Parathyroid adenoma (tissue), 2 donors: ENCODE results near the gene ALG2.

ENCODE experiments used
- H2AFZ ChIP-seq: fragments of 300-600 bp; sonication (generic); one replicate; pipeline ENCODE4 v1.7.0; 2017; ENCODE audit warnings: antibody characterized with exemption, mild to moderate bottlenecking
- H3K27ac ChIP-seq: fragments of 300-600 bp; sonication (generic); one replicate; pipeline ENCODE4 v1.7.0; 2017
- H3K27me3 ChIP-seq: fragments of 300-600 bp; sonication (generic); one replicate; pipeline ENCODE4 v1.7.0; 2017; ENCODE audit warnings: low read length; ENCODE audit not compliant: control insufficient read depth, insufficient read depth
- H3K36me3 ChIP-seq: fragments of 300-600 bp; sonication (generic); one replicate; pipeline ENCODE4 v1.7.0; 2017; ENCODE audit warnings: low read length; ENCODE audit not compliant: control insufficient read depth, insufficient read depth
- H3K4me1 ChIP-seq: fragments of 300-600 bp; sonication (generic); one replicate; pipeline ENCODE4 v1.7.0; 2017; ENCODE audit warnings: control low read depth
- H3K4me2 ChIP-seq: fragments of 300-600 bp; sonication (generic); one replicate; pipeline ENCODE4 v1.7.0; 2017; ENCODE audit warnings: low read length
- H3K4me3 ChIP-seq: fragments of 300-600 bp; sonication (generic); one replicate; pipeline ENCODE4 v1.7.0; 2017; ENCODE audit warnings: low read depth, low read length
- H3K79me2 ChIP-seq: fragments of 300-600 bp; sonication (generic); one replicate; pipeline ENCODE4 v1.7.0; 2017; ENCODE audit warnings: control low read depth
- H3K9ac ChIP-seq: fragments of 300-600 bp; sonication (generic); one replicate; pipeline ENCODE4 v1.7.0; 2017; ENCODE audit warnings: mild to moderate bottlenecking
- H3K9me3 ChIP-seq: fragments of 300-600 bp; sonication (generic); one replicate; pipeline ENCODE4 v1.7.0; 2017; ENCODE audit warnings: low read length; ENCODE audit not compliant: control insufficient read depth
- CTCF ChIP-seq: fragments of 300-600 bp; sonication (generic); IDR thresholded peaks from one replicate; pipeline ENCODE4 v1.7.0; 2017; ENCODE audit warnings: antibody characterized with exemption, mild to moderate bottlenecking
- donor health status: primary hyperparathyroidism.

The ALG2 gene

GRCh38 chr9:99167694-99168093 lies 54.0 kb downstream of the ALG2 start:
- H3K79me2 ChIP-seq = no peaks in the 10 kb centered on the region
- no peaks in the 10 kb centered on the region for H3K27me3 ChIP-seq
- H3K36me3 ChIP-seq = no peaks in the 10 kb centered on the region
- no peaks in the 10 kb centered on the region for H3K4me1 ChIP-seq
- no peaks in the 10 kb centered on the region for H3K9me3 ChIP-seq
- H3K4me2 ChIP-seq = no peak overlapping the region
- no peak overlapping the region for H2AFZ ChIP-seq
- no peak overlapping the region for H3K27ac ChIP-seq
- no peak overlapping the region for H3K4me3 ChIP-seq
- no peak for TF ChIP-seq CTCF
- H3K9ac ChIP-seq = no peak overlapping the region

GRCh38 chr9:99167119-99167518 lies 54.6 kb downstream of the ALG2 start:
- no peak for TF ChIP-seq CTCF
- Histone ChIP-seq H3K79me2 (no peaks in the 10 kb centered on the region), H3K4me2 (no peak overlapping the region), H2AFZ (no peak overlapping the region), H3K27me3 (no peaks in the 10 kb centered on the region), H3K36me3 (no peaks in the 10 kb centered on the region), H3K27ac (no peak overlapping the region), H3K4me1 (no peaks in the 10 kb centered on the region), H3K9me3 (no peaks in the 10 kb centered on the region), H3K9ac (no peak overlapping the region), H3K4me3 (no peak overlapping the region)
